HG03039 (cell line): ENCODE results near the gene USP22.
"Not testable (repeated sequence)": the region's sequence is repeated elsewhere in the genome, so short reads cannot be mapped to it uniquely, and the experiment has no call there.

Source experiments
- ATAC-seq: cut with Tn5 transposase; IDR thresholded peaks from one replicate; pipeline ENCODE4 v1.9.1; 2021; ENCODE audit warnings: mild to moderate bottlenecking, moderate library complexity; ENCODE audit not compliant: unreplicated experiment

The USP22 gene

GRCh38 chr17:21042458-21043295 lies at the start of gene USP22:
USP22 (minus strand) TSS chr17:21043011; CDS start chr17:21042835, 176 bp downstream.
- peak; percentile 50 for ATAC-seq

- ATAC-seq, result no peak
Measured at GRCh38 chr17:21090902-21091618, 48.2 kb upstream of the USP22 start.

GRCh38 chr17:21089933-21090901 lies 47.4 kb upstream of the USP22 start:
- peak; percentile 48 for ATAC-seq

- no peak for ATAC-seq
Measured at GRCh38 chr17:21089145-21089544, 46.3 kb upstream of the USP22 start.

GRCh38 chr17:21085707-21086106 lies 42.9 kb upstream of the USP22 start:
- ATAC-seq, result no peak

- ATAC-seq, result not testable (repeated sequence)
Measured at GRCh38 chr17:21085280-21085679, 42.5 kb upstream of the USP22 start.

DNA sequence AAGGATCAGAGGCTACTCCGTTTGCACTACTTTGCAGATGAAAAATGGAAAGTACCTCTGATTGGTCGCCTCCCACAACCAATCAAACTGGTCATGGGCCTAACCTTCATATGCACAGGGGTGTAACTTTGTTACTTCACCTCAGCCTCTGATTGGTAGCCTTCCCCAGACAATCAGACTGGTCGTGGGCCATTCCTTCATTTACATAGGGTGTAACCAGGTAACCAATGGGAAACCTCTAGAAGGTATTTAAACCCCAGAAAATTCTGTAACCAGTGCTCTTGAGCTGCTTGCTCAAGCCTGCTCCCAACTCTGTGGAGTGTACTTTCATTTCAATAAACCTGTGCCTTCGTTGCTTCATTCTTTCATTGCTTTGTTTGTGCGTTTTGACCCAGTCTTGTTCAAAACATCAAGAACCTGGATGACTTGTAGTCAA lies 39.2 kb upstream of the USP22 start:
- no peak for ATAC-seq

DNA sequence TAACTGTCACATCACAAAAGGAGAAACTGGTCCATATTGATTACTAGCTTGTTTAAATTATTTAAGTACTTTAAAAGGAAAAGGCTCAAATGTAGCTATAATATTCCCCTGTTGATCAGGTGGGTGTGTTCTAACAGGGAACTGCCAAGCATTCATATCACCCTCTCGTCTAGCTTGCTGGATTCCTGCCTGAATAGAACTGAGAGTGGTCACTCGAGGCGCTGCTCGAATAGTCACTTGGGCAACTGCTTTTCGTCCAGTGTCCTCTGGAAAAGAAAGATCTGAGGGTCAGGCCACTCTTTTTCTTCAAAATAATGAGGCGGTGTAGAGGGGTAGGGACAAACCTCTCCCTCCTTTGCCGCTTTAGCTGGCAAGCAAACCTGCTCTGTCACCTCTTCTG lies 36.4 kb upstream of the USP22 start:
- ATAC-seq, result no peak

GRCh38 chr17:21078016-21078780 lies 35.4 kb upstream of the USP22 start:
- ATAC-seq, result no peak

DNA sequence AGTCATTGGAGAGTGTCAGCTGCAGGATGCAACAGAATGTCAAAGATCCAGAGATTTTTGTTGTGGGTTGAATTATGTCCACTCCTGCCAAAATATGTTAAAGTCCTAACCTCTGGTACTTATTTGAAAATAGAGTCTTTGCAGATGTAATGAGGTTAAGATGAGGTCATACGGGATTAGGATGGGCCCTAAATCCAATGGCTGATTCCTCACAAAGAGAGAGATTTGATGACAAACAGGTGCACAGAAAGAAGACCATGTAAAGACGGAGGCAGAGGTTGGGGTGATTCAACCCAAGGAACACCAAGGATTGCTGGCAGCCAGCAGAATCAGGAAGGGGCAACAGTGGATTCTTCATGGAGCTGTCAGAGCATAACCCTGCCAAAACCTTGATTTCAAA lies 34.5 kb upstream of the USP22 start:
- ATAC-seq, result no peak

GRCh38 chr17:21076242-21076641 lies 33.4 kb upstream of the USP22 start:
- ATAC-seq, result no peak

- no peak for ATAC-seq
Measured at GRCh38 chr17:21075739-21076085, 32.9 kb upstream of the USP22 start.

GRCh38 chr17:21072745-21073197 lies 30.0 kb upstream of the USP22 start:
- no peak for ATAC-seq

GRCh38 chr17:21066394-21066793 lies 23.6 kb upstream of the USP22 start:
- ATAC-seq, result no peak

DNA sequence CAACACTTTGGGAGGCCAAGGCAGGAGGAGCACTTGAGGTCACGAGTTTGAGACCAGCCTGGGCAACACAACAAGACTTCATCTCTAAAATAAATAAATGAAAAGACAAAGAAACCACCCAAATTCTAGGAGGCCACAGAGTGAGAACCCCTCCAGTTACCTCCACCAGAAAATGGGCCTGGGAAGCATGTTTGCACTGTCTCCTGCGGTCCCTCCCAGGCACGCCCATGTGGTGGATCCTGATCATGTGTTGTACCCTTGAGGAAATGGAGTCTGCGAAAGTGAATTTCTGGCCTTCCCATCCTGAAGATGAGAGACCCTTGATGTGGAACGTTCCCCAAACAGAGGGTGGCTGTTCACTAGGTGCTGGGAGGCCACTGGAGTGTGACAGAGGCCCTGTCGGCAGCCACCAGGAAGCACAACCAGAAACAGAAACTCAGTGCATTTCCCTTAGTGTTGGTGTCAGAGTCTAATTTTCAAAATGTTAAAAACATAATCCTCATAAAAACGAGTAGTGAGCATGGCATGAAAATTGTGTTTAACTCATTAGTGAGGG lies 19.2 kb upstream of the USP22 start:
- no peak for ATAC-seq

GRCh38 chr17:21061158-21061835 lies 18.5 kb upstream of the USP22 start:
- no peak for ATAC-seq

DNA sequence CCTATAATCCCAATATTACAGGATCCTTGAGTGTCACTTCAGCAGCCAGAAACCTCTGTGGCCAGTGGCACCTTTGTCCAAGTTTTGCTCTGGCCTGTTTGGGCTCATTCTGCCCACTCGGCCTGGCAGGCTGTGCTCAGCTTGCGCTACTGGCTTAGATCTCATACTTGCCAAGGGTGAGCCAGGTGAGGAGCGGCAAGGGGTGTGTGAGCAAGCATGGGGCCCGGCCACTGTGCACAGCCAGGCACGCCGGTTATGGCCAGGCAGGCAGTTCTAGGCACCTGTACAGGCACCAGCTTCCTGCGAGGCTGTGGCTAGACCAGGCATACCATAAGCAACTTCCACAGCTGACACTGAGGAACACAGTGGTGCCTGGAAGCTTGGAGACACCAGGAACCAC lies 16.9 kb upstream of the USP22 start:
- ATAC-seq, result no peak

DNA sequence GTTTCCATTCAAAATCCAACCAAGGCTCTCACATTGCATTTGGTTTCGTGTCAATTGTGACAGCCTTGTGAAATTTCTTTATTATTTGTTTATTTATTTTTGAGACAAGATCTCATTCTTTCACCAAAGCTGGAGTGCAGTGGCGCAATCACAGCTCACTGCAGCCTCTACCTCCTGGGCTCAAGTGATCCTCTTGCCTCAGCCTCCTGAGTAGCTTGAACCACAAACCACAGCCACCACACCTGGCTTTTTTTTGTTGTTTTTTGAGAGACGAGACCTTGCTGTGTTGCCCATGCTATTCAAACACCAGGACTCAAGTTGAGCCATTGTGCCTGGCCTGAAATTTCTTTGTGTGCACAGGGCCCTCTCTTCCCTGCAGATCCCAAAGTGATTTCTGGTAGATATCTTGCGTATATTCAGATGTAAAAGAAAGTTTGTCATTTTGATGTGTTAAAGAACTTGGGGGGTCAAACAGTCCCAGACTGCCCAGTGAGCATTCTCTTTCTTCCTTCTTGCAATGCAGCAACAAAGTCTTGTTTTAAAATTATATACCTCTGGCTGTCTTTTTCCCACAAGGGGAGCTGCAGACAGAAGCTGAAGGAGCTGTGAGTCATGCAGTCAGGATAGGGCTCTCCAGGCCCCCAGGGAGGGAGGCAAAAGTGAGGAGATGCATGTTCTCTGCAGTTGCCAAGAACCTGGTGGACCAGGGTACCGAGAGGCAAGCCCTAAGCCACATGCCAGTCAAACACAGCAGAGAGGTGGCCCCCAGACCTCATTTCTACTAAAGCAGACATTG lies 15.5 kb upstream of the USP22 start:
- no peak for ATAC-seq

- not testable (repeated sequence) for ATAC-seq
Measured at GRCh38 chr17:21053056-21053455, 10.2 kb upstream of the USP22 start.
